H4 (cell line): ENCODE results near the gene PTPRT. TPM values are rescaled to one million over a fixed set of nuclear protein-coding genes. Genes with fewer than 3 reads are reported as not detected.

Experiments
- DNase-seq: peaks from one replicate; pipeline ENCODE4 v3.0.0-alpha.2; 2015; ENCODE audit warnings: low spot score
- total RNA-seq: library from RNA; depleted of rRNA; stranded (reverse); fragments of >200 nt; shearing (Covaris generic); gene quantifications from 2 replicates; pipeline ENCODE4 v1.2.3, GENCODE V29; 2014

PTPRT gene
- total RNA-seq, 1 experiment from 2014 or later: not detected

- DNase-seq: no peak
Observed at GRCh38 chr20:42807876-42808275, 381.8 kb downstream of the PTPRT start.

GRCh38 chr20:42795111-42795695 is 394.5 kb downstream of the PTPRT start:
- DNase-seq: no peak

- DNase-seq: no peak
Observed at GRCh38 chr20:42792052-42792451, 397.7 kb downstream of the PTPRT start.

GRCh38 chr20:42790111-42790510 is 399.6 kb downstream of the PTPRT start:
- no peak for DNase-seq

- no peak for DNase-seq
Observed at GRCh38 chr20:42788707-42789106, 401.0 kb downstream of the PTPRT start.

GRCh38 chr20:42785041-42785440 is 404.7 kb downstream of the PTPRT start:
- no peak for DNase-seq

GRCh38 chr20:42779216-42779615 is 410.5 kb downstream of the PTPRT start:
- no peak for DNase-seq

- DNase-seq: no peak
Observed at GRCh38 chr20:42775866-42776265, 413.8 kb downstream of the PTPRT start.

- no peak for DNase-seq
Observed at GRCh38 chr20:42775037-42775436, 414.7 kb downstream of the PTPRT start.

- DNase-seq: no peak
Observed at GRCh38 chr20:42763015-42763414, 426.7 kb downstream of the PTPRT start.

GRCh38 chr20:42756991-42757390 is 432.7 kb downstream of the PTPRT start:
- DNase-seq: no peak

GRCh38 chr20:42754706-42755105 is 435.0 kb downstream of the PTPRT start:
- no peak for DNase-seq

- DNase-seq: no peak
Observed at GRCh38 chr20:42752620-42753019, 437.1 kb downstream of the PTPRT start.

GRCh38 chr20:42749556-42749955 is 440.1 kb downstream of the PTPRT start:
- no peak for DNase-seq

GRCh38 chr20:42747765-42748411 is 441.8 kb downstream of the PTPRT start:
- no peak for DNase-seq

- DNase-seq: no peak
Observed at GRCh38 chr20:42744756-42745465, 444.8 kb downstream of the PTPRT start.

- DNase-seq: no peak
Observed at GRCh38 chr20:42742926-42743325, 446.8 kb downstream of the PTPRT start.

- DNase-seq: no peak
Observed at GRCh38 chr20:42741906-42742305, 447.8 kb downstream of the PTPRT start.

- DNase-seq: no peak
Observed at GRCh38 chr20:42740226-42740870, 449.4 kb downstream of the PTPRT start.

- no peak for DNase-seq
Observed at GRCh38 chr20:42739683-42740082, 450.0 kb downstream of the PTPRT start.

GRCh38 chr20:42735539-42735938 is 454.2 kb downstream of the PTPRT start:
- no peak for DNase-seq

- DNase-seq: no peak
Observed at GRCh38 chr20:42734660-42735368, 454.9 kb downstream of the PTPRT start.
